ENCODE data around the gene PBX2. TPM values are rescaled to one million over a fixed set of nuclear protein-coding genes. Genes with fewer than 3 reads are reported as not detected.
A peak's percentile ranks its signal among the peaks of the same experiment; 100 is the strongest.

Gene PBX2
- total RNA-seq, 1 experiment from 2014 or later, result 130 TPM

GRCh38 chr6:32195902-32196681, 6.1 kb upstream of the PBX2 start (continued):
- TF ChIP-seq ARID4B (CRISPR knock-in tag; IDR thresholded peaks at IDR 0.05; ENCODE audit: borderline replicate concordance) (peak; percentile 86; the same call in 1 of the 2 replicates), SP1 (CRISPR knock-in tag; conservative IDR thresholded peaks at IDR 0.05) (peak; percentile 56; the same call in 1 of the 2 replicates), SMAD4 (CRISPR knock-in tag; IDR thresholded peaks at IDR 0.05) (0 out of 2 replicates have a peak, but pooled peaks have one; percentile 27), RELA (CRISPR knock-in tag; IDR thresholded peaks at IDR 0.05; ENCODE audit: borderline replicate concordance) (no peak), ETV6 (CRISPR knock-in tag; IDR thresholded peaks at IDR 0.05) (0 out of 2 replicates have a peak, but pooled peaks have one; percentile 85), NFYB (CRISPR knock-in tag; conservative IDR thresholded peaks at IDR 0.05; ENCODE audit: low read depth) (no peak), E2F5 (CRISPR knock-in tag; IDR thresholded peaks at IDR 0.05) (peak; percentile 97), AR (CRISPR knock-in tag; IDR thresholded peaks at IDR 0.05) (peak; percentile 58; the same call in 1 of the 2 replicates), ZSCAN18 (CRISPR knock-in tag; IDR thresholded peaks at IDR 0.05) (no peak), ZBTB21 (CRISPR knock-in tag; IDR thresholded peaks at IDR 0.05; ENCODE audit: borderline replicate concordance) (0 out of 2 replicates have a peak, but pooled peaks have one; percentile 7)

GRCh38 chr6:32195652-32195901, 5.6 kb upstream of the PBX2 start:
- ATAC-seq, result peak; percentile 88
- CTCF ChIA-PET, result interaction anchor here (0.6 to 1.8 kb wide), 35 partner anchors 10 to 758 kb away, joined by 3 to 30 read pairs (median 6); partner anchors contain the start of genes AGPAT1, EHMT2, FKBPL and HLA-DMA
- Mint-ChIP-seq H3K27ac (no peak overlapping the region; the same call in 1 of the 2 replicates), H3K4me3 (peak overlapping the region; percentile 95), H3K27me3 (ENCODE audit: low read depth) (peaks cover 3% of the 10 kb centered on the region; the same call in 1 of the 2 replicates), H3K36me3 (no peaks in the 10 kb centered on the region), H3K4me1 (peaks cover 53% of the 10 kb centered on the region), H3K9me3 (no peaks in the 10 kb centered on the region)
- POLR2A ChIA-PET, result interaction anchor here (0.5 to 1.9 kb wide), 13 partner anchors 9 to 921 kb away, joined by 3 to 25 read pairs (median 4); partner anchors contain the start of genes AGPAT1, FKBPL, PRRT1 and RNF5
- peak; percentile 100 for DNase-seq (ENCODE audit: low spot score)
- TF ChIP-seq ATF3 (CRISPR knock-in tag; conservative IDR thresholded peaks at IDR 0.05) (no peak), SMAD4 (CRISPR knock-in tag; IDR thresholded peaks at IDR 0.05) (no peak), GABPB1 (CRISPR knock-in tag; IDR thresholded peaks at IDR 0.05) (peak; percentile 69), CREM (CRISPR knock-in tag; IDR thresholded peaks at IDR 0.05) (no peak), NR3C1 (CRISPR knock-in tag; conservative IDR thresholded peaks at IDR 0.05; ENCODE audit: low read depth) (no peak), ZNF671 (CRISPR knock-in tag; IDR thresholded peaks at IDR 0.05) (no peak), EMX1 (CRISPR knock-in tag; IDR thresholded peaks at IDR 0.05) (no peak), FOXK1 (CRISPR knock-in tag; IDR thresholded peaks at IDR 0.05) (0 out of 2 replicates have a peak, but pooled peaks have one; percentile 38), FOXP1 (CRISPR knock-in tag; IDR thresholded peaks at IDR 0.05; ENCODE audit: borderline replicate concordance) (no peak), CDX4 (CRISPR knock-in tag; IDR thresholded peaks at IDR 0.05; ENCODE audit: borderline replicate concordance) (no peak), SOX15 (CRISPR knock-in tag; IDR thresholded peaks at IDR 0.05) (no peak), GRHL2 (CRISPR knock-in tag; IDR thresholded peaks at IDR 0.05; ENCODE audit: insufficient replicate concordance, severe bottlenecking) (no peak), ERG (CRISPR knock-in tag; IDR thresholded peaks at IDR 0.05) (no peak), FOXJ3 (CRISPR knock-in tag; IDR thresholded peaks at IDR 0.05; ENCODE audit: borderline replicate concordance) (no peak), ZBTB21 (CRISPR knock-in tag; IDR thresholded peaks at IDR 0.05; ENCODE audit: borderline replicate concordance) (no peak)
